Measurements from ENCODE around the gene ZXDC.

ZXDC gene

GRCh38 chr3:126436826-126437717 lies 38.6 kb downstream of the ZXDC start:
- no peak for TF ChIP-seq CTCF (IDR thresholded peaks at IDR 0.05; ENCODE audit: control insufficient read depth, insufficient read depth, low read depth, low read length, missing control alignments)
- H3K4me3 ChIP-seq (ENCODE audit: control insufficient read depth, low read depth, low read length), result no peak overlapping the region
- no peak for DNase-seq (ENCODE audit: low read depth)

GRCh38 chr3:126435456-126436315 lies 40.0 kb downstream of the ZXDC start:
- TF ChIP-seq CTCF (IDR thresholded peaks at IDR 0.05; ENCODE audit: control insufficient read depth, insufficient read depth, low read depth, low read length, missing control alignments), result no peak
- DNase-seq (ENCODE audit: low read depth), result no peak
- H3K4me3 ChIP-seq (ENCODE audit: control insufficient read depth, low read depth, low read length), result no peak overlapping the region

GRCh38 chr3:126434931-126435411 lies 40.7 kb downstream of the ZXDC start:
- H3K4me3 ChIP-seq (ENCODE audit: control insufficient read depth, low read depth, low read length), result no peak overlapping the region
- no peak for TF ChIP-seq CTCF (IDR thresholded peaks at IDR 0.05; ENCODE audit: control insufficient read depth, insufficient read depth, low read depth, low read length, missing control alignments)
- DNase-seq (ENCODE audit: low read depth), result no peak

GRCh38 chr3:126434264-126434590 lies 41.5 kb downstream of the ZXDC start:
- TF ChIP-seq CTCF (IDR thresholded peaks at IDR 0.05; ENCODE audit: control insufficient read depth, insufficient read depth, low read depth, low read length, missing control alignments), result no peak
- no peak for DNase-seq (ENCODE audit: low read depth)
- H3K4me3 ChIP-seq (ENCODE audit: control insufficient read depth, low read depth, low read length), result no peak overlapping the region

- TF ChIP-seq CTCF (IDR thresholded peaks at IDR 0.05; ENCODE audit: control insufficient read depth, insufficient read depth, low read depth, low read length, missing control alignments), result no peak
- no peak for DNase-seq (ENCODE audit: low read depth)
- no peak overlapping the region for H3K4me3 ChIP-seq (ENCODE audit: control insufficient read depth, low read depth, low read length)
These were observed 42.0 kb downstream of the ZXDC start for GRCh38 chr3:126433496-126434263.

GRCh38 chr3:126433105-126433430 lies 42.6 kb downstream of the ZXDC start:
- TF ChIP-seq CTCF (IDR thresholded peaks at IDR 0.05; ENCODE audit: control insufficient read depth, insufficient read depth, low read depth, low read length, missing control alignments), result no peak
- no peak overlapping the region for H3K4me3 ChIP-seq (ENCODE audit: control insufficient read depth, low read depth, low read length)
- no peak for DNase-seq (ENCODE audit: low read depth)
